NT2/D1 (cell line): Measurements from ENCODE around the gene DPYSL5.

Experiments
- YY1 ChIP-seq: IDR thresholded peaks from 2 replicates; pipeline ENCODE4 v1.6.1; 2011; ENCODE audit not compliant: insufficient read length, insufficient read depth
- ZNF274 ChIP-seq: IDR thresholded peaks from 2 replicates; pipeline ENCODE4 v1.6.1; 2011; ENCODE audit warnings: mild to moderate bottlenecking, low read depth, low read length

DNA sequence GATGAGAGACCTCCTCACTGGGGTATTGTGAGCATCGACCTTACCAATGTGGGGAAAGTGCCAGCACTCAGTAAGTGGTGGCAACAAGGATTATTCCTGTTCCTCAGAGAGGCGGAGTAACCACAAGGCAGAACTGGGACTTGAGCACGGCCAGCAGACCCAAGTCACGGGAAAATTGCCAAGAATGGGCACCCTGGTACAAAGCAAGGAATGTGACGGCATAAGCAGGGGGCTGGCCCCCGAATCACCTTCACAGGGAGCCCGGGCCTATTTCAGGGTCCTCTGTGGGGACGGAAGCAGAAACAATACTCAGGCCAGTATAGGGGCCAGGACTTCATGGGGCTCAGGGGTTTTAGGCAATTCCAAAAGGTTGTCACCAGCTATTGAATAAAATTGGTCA lies 36.7 kb upstream of the DPYSL5 start:
- TF ChIP-seq YY1 = no peak
- TF ChIP-seq ZNF274 = no peak
